K562 (cell line): Measurements from ENCODE around the gene ERAP2. TPM values are rescaled to one million over a fixed set of nuclear protein-coding genes. Genes with fewer than 3 reads are reported as not detected.

Experiments
- CXXC5 ChIP-seq: fragments of 250-450 bp; sonication (Bioruptor Pico); IDR thresholded peaks from 2 replicates; pipeline ENCODE4 v1.8.0; 2022; ENCODE audit warnings: inconsistent platforms, mild to moderate bottlenecking, moderate library complexity
- ELF1 ChIP-seq: fragments of 200-800 bp; sonication (Bioruptor generic); IDR thresholded peaks from 2 replicates; pipeline ENCODE4 v1.6.1; 2016; ENCODE audit warnings: missing genetic modification characterization, missing compliant biosample characterization
- MAFF ChIP-seq: IDR thresholded peaks from 2 replicates; pipeline ENCODE4 v1.6.1; 2012; ENCODE audit warnings: low read length, improper control_type of control experiment
- polyA plus RNA-seq, 8 experiments: library from polyadenylated mRNA; depleted of rRNA in 4 of 8; stranded (reverse) in 5 of 8; unstranded in 3 of 8; fragments of >200 nt; fragmentation: Nextera tagmentation in 2 of 8; fragmentation: Illumina TruSeq in 1 of 8; extraction: Ambion mirVana in 2 of 8; extraction: Trizol in 1 of 8; gene quantifications; 2 replicates each; pipeline versions ENCODE4 v1.2.1 to v1.2.3, GENCODE V29; 2011 to 2014; ENCODE audit warnings: inconsistent platforms in 1 of 8, missing spikeins in 1 of 8
- total RNA-seq, 7 experiments: library from RNA; depleted of rRNA in 6 of 7; stranded (reverse); fragments of >200 nt in 6 of 7; fragmentation: Illumina TruSeq in 2 of 7; extraction: Trizol in 2 of 7; gene quantifications; 2 replicates each; pipeline versions ENCODE4 v1.2.1 to v1.2.3, GENCODE V29; 2011 to 2021; ENCODE audit warnings: low replicate concordance in 1 of 7
- TF ChIP-seq, protein P1 (sequence below): fragments of 450-650 bp; IDR thresholded peaks from 2 replicates; pipeline ENCODE4 v1.6.1; 2016; ENCODE audit warnings: mild to moderate bottlenecking, moderate library complexity
- TF ChIP-seq, protein P2 (sequence below): fragments of 250-450 bp; sonication (Bioruptor Pico); IDR thresholded peaks from 2 replicates; pipeline ENCODE4 v1.4.0; 2020

Gene ERAP2
- total and polyA plus RNA-seq, 9 of the 15 experiments (the other 6 are each of a cell fraction or from before 2014, with no cell fraction given): 0.93 to 4.0 (median 2.1) TPM

- TF ChIP-seq, protein P1, sequence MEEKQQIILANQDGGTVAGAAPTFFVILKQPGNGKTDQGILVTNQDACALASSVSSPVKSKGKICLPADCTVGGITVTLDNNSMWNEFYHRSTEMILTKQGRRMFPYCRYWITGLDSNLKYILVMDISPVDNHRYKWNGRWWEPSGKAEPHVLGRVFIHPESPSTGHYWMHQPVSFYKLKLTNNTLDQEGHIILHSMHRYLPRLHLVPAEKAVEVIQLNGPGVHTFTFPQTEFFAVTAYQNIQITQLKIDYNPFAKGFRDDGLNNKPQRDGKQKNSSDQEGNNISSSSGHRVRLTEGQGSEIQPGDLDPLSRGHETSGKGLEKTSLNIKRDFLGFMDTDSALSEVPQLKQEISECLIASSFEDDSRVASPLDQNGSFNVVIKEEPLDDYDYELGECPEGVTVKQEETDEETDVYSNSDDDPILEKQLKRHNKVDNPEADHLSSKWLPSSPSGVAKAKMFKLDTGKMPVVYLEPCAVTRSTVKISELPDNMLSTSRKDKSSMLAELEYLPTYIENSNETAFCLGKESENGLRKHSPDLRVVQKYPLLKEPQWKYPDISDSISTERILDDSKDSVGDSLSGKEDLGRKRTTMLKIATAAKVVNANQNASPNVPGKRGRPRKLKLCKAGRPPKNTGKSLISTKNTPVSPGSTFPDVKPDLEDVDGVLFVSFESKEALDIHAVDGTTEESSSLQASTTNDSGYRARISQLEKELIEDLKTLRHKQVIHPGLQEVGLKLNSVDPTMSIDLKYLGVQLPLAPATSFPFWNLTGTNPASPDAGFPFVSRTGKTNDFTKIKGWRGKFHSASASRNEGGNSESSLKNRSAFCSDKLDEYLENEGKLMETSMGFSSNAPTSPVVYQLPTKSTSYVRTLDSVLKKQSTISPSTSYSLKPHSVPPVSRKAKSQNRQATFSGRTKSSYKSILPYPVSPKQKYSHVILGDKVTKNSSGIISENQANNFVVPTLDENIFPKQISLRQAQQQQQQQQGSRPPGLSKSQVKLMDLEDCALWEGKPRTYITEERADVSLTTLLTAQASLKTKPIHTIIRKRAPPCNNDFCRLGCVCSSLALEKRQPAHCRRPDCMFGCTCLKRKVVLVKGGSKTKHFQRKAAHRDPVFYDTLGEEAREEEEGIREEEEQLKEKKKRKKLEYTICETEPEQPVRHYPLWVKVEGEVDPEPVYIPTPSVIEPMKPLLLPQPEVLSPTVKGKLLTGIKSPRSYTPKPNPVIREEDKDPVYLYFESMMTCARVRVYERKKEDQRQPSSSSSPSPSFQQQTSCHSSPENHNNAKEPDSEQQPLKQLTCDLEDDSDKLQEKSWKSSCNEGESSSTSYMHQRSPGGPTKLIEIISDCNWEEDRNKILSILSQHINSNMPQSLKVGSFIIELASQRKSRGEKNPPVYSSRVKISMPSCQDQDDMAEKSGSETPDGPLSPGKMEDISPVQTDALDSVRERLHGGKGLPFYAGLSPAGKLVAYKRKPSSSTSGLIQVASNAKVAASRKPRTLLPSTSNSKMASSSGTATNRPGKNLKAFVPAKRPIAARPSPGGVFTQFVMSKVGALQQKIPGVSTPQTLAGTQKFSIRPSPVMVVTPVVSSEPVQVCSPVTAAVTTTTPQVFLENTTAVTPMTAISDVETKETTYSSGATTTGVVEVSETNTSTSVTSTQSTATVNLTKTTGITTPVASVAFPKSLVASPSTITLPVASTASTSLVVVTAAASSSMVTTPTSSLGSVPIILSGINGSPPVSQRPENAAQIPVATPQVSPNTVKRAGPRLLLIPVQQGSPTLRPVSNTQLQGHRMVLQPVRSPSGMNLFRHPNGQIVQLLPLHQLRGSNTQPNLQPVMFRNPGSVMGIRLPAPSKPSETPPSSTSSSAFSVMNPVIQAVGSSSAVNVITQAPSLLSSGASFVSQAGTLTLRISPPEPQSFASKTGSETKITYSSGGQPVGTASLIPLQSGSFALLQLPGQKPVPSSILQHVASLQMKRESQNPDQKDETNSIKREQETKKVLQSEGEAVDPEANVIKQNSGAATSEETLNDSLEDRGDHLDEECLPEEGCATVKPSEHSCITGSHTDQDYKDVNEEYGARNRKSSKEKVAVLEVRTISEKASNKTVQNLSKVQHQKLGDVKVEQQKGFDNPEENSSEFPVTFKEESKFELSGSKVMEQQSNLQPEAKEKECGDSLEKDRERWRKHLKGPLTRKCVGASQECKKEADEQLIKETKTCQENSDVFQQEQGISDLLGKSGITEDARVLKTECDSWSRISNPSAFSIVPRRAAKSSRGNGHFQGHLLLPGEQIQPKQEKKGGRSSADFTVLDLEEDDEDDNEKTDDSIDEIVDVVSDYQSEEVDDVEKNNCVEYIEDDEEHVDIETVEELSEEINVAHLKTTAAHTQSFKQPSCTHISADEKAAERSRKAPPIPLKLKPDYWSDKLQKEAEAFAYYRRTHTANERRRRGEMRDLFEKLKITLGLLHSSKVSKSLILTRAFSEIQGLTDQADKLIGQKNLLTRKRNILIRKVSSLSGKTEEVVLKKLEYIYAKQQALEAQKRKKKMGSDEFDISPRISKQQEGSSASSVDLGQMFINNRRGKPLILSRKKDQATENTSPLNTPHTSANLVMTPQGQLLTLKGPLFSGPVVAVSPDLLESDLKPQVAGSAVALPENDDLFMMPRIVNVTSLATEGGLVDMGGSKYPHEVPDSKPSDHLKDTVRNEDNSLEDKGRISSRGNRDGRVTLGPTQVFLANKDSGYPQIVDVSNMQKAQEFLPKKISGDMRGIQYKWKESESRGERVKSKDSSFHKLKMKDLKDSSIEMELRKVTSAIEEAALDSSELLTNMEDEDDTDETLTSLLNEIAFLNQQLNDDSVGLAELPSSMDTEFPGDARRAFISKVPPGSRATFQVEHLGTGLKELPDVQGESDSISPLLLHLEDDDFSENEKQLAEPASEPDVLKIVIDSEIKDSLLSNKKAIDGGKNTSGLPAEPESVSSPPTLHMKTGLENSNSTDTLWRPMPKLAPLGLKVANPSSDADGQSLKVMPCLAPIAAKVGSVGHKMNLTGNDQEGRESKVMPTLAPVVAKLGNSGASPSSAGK: no peak
- TF ChIP-seq MAFF (peak; percentile 39; the same call in 1 of the 2 replicates), CXXC5 (CRISPR knock-in tag) (no peak), ELF1 (tag) (no peak)
- TF ChIP-seq, protein P2, sequence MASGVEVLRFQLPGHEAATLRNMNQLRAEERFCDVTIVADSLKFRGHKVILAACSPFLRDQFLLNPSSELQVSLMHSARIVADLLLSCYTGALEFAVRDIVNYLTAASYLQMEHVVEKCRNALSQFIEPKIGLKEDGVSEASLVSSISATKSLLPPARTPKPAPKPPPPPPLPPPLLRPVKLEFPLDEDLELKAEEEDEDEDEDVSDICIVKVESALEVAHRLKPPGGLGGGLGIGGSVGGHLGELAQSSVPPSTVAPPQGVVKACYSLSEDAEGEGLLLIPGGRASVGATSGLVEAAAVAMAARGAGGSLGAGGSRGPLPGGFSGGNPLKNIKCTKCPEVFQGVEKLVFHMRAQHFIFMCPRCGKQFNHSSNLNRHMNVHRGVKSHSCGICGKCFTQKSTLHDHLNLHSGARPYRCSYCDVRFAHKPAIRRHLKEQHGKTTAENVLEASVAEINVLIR (CRISPR knock-in tag): no peak
Measured at GRCh38 chr5:96961053-96961452, 84.8 kb downstream of the ERAP2 start (continued).
